Astrocyte (in vitro differentiated cells and primary cell): Measurements from ENCODE around the gene SERPINI1. TPM values are rescaled to one million over a fixed set of nuclear protein-coding genes. Genes with fewer than 3 reads are reported as not detected.

ENCODE experiments used
- DNase-seq: peaks from one replicate; pipeline ENCODE4 v3.0.0-alpha.2; 2010; ENCODE audit warnings: low read depth
- FAIRE-seq: peaks from 2 replicates; lab custom pipeline; 2011; peaks lifted over from hg19 to GRCh38; lab: Jason Lieb, UNC
- H2AFZ ChIP-seq: 2 replicates; pipeline ENCODE4 v1.6.0; 2012; ENCODE audit warnings: low read depth, low read length, inconsistent platforms
- H3K27ac ChIP-seq: 2 replicates; pipeline ENCODE4 v1.5.1; 2011; ENCODE audit warnings: low read depth, low read length, inconsistent platforms
- H3K27me3 ChIP-seq: 2 replicates; pipeline ENCODE4 v1.6.0; 2011; ENCODE audit warnings: low read length, inconsistent platforms; ENCODE audit not compliant: insufficient read depth
- H3K36me3 ChIP-seq: 2 replicates; pipeline ENCODE4 v1.5.1; 2011; ENCODE audit warnings: low read length, inconsistent platforms; ENCODE audit not compliant: insufficient read depth
- H3K4me1 ChIP-seq: 2 replicates; pipeline ENCODE4 v1.5.1; 2011; ENCODE audit warnings: low read length, inconsistent platforms; ENCODE audit not compliant: insufficient read depth
- H3K4me2 ChIP-seq: 2 replicates; pipeline ENCODE4 v1.6.0; 2012; ENCODE audit warnings: low read length, inconsistent platforms
- H3K4me3 ChIP-seq: 2 replicates; pipeline ENCODE4 v1.5.1; 2011; ENCODE audit warnings: low read depth, mild to moderate bottlenecking, low read length, inconsistent platforms; ENCODE audit not compliant: insufficient read depth
- H3K79me2 ChIP-seq: 2 replicates; pipeline ENCODE4 v1.6.0; 2012; ENCODE audit warnings: mild to moderate bottlenecking, low read length, inconsistent platforms; ENCODE audit not compliant: insufficient read depth
- H3K9ac ChIP-seq: 2 replicates; pipeline ENCODE4 v1.6.0; 2012; ENCODE audit warnings: mild to moderate bottlenecking, low read length, inconsistent platforms
- H3K9me3 ChIP-seq: 2 replicates; pipeline ENCODE4 v1.5.1; 2012; ENCODE audit warnings: low read depth, mild to moderate bottlenecking, low read length, inconsistent platforms; ENCODE audit not compliant: insufficient read depth
- H4K20me1 ChIP-seq: 2 replicates; pipeline ENCODE4 v1.6.0; 2012; ENCODE audit warnings: low read length, inconsistent platforms; ENCODE audit not compliant: insufficient read depth
- H3K27ac Mint-ChIP-seq: one replicate; pipeline ENCODE4 v1.8.0; 2021; ENCODE audit warnings: mild to moderate bottlenecking, mixed read lengths; ENCODE audit not compliant: unreplicated experiment
- H3K27me3 Mint-ChIP-seq: one replicate; pipeline ENCODE4 v1.8.0; 2021; ENCODE audit warnings: low read depth, mixed read lengths; ENCODE audit not compliant: unreplicated experiment
- H3K36me3 Mint-ChIP-seq: one replicate; pipeline ENCODE4 v1.8.0; 2021; ENCODE audit warnings: low read depth, mixed read lengths; ENCODE audit not compliant: unreplicated experiment
- H3K4me1 Mint-ChIP-seq: one replicate; pipeline ENCODE4 v1.8.0; 2021; ENCODE audit warnings: low read depth, mixed read lengths; ENCODE audit not compliant: unreplicated experiment
- H3K4me3 Mint-ChIP-seq: one replicate; pipeline ENCODE4 v1.8.0; 2021; ENCODE audit warnings: mild to moderate bottlenecking, moderate library complexity, mixed read lengths; ENCODE audit not compliant: unreplicated experiment
- H3K9me3 Mint-ChIP-seq: one replicate; pipeline ENCODE4 v1.8.0; 2021; ENCODE audit warnings: mild to moderate bottlenecking, mixed read lengths; ENCODE audit not compliant: unreplicated experiment
- CTCF ChIP-seq: IDR thresholded peaks from 2 replicates; pipeline ENCODE4 v1.5.1; 2011; ENCODE audit warnings: low read depth, mild to moderate bottlenecking, inconsistent platforms, low read length, moderate library complexity; ENCODE audit not compliant: insufficient read depth
- EZH2 ChIP-seq: IDR thresholded peaks from 2 replicates; pipeline ENCODE4 v1.6.1; 2012; ENCODE audit warnings: mild to moderate bottlenecking, low read length, inconsistent platforms; ENCODE audit not compliant: insufficient read depth
- total RNA-seq: library from RNA; stranded (reverse); gene quantifications from 2 replicates; pipeline ENCODE4 v1.2.1, GENCODE V29; 2021

SERPINI1 gene
- total RNA-seq, 1 donor from 2014 or later: 34.4 TPM

GRCh38 chr3:167742338-167742737, 6.8 kb downstream of the SERPINI1 start:
- Histone ChIP-seq H3K4me2 (no peak overlapping the region), H2AFZ (no peak overlapping the region), H3K4me3 (no peak overlapping the region), H3K4me1 (no peaks in the 10 kb centered on the region), H3K27me3 (no peaks in the 10 kb centered on the region), H4K20me1 (no peaks in the 10 kb centered on the region), H3K36me3 (no peaks in the 10 kb centered on the region), H3K79me2 (no peaks in the 10 kb centered on the region), H3K27ac (no peak overlapping the region), H3K9me3 (no peaks in the 10 kb centered on the region), H3K9ac (no peak overlapping the region)
- Mint-ChIP-seq H3K36me3 (no peaks in the 10 kb centered on the region), H3K4me3 (no peak overlapping the region), H3K27ac (no peak overlapping the region), H3K4me1 (no peaks in the 10 kb centered on the region), H3K9me3 (no peaks in the 10 kb centered on the region), H3K27me3 (no peaks in the 10 kb centered on the region)
- TF ChIP-seq CTCF (no peak), EZH2 (no peak)
- DNase-seq: no peak
- FAIRE-seq: peak; percentile 9

- Mint-ChIP-seq H3K27me3 (no peaks in the 10 kb centered on the region), H3K4me3 (no peak overlapping the region), H3K9me3 (no peaks in the 10 kb centered on the region), H3K4me1 (no peaks in the 10 kb centered on the region), H3K36me3 (no peaks in the 10 kb centered on the region), H3K27ac (no peak overlapping the region)
- Histone ChIP-seq H3K9ac (no peak overlapping the region), H3K9me3 (no peaks in the 10 kb centered on the region), H3K36me3 (no peaks in the 10 kb centered on the region), H2AFZ (no peak overlapping the region), H3K4me2 (no peak overlapping the region), H3K4me3 (no peak overlapping the region), H3K27me3 (no peaks in the 10 kb centered on the region), H3K27ac (no peak overlapping the region), H3K79me2 (no peaks in the 10 kb centered on the region), H3K4me1 (no peaks in the 10 kb centered on the region), H4K20me1 (no peaks in the 10 kb centered on the region)
- DNase-seq (no peak), FAIRE-seq (no peak)
- no peak for TF ChIP-seq CTCF
- no peak for TF ChIP-seq EZH2
These were observed 8.3 kb downstream of the SERPINI1 start for GRCh38 chr3:167743799-167744198.

- Mint-ChIP-seq H3K4me3 (no peak overlapping the region), H3K36me3 (no peaks in the 10 kb centered on the region), H3K27me3 (no peaks in the 10 kb centered on the region), H3K27ac (no peak overlapping the region), H3K9me3 (no peaks in the 10 kb centered on the region), H3K4me1 (no peaks in the 10 kb centered on the region)
- Histone ChIP-seq H3K4me2 (no peak overlapping the region), H3K79me2 (no peaks in the 10 kb centered on the region), H3K4me3 (no peak overlapping the region), H3K27ac (no peak overlapping the region), H4K20me1 (no peaks in the 10 kb centered on the region), H3K4me1 (no peaks in the 10 kb centered on the region), H3K27me3 (no peaks in the 10 kb centered on the region), H2AFZ (no peak overlapping the region), H3K9me3 (no peaks in the 10 kb centered on the region), H3K36me3 (no peaks in the 10 kb centered on the region), H3K9ac (no peak overlapping the region)
- no peak for DNase-seq
- TF ChIP-seq EZH2 (no peak), CTCF (no peak)
- no peak for FAIRE-seq
These were observed 13.7 kb downstream of the SERPINI1 start for GRCh38 chr3:167749209-167749608.
